ENCODE results near the gene APBB1IP. TPM values are rescaled to one million over a fixed set of nuclear protein-coding genes. Genes with fewer than 3 reads are reported as not detected.

The APBB1IP gene
- polyA plus RNA-seq, 3 donors: 24.6 to 78.7 (median 45.4) TPM

GRCh38 chr10:26571655-26572054 is 133.5 kb downstream of the APBB1IP start:
- H3K27ac ChIP-seq (ENCODE audit: low read depth in 1 of 2, low read length in 2 of 2): no peak overlapping the region
- Mint-ChIP-seq H3K4me1 (peaks cover 31% of the 10 kb centered on the region), H3K27ac (peak overlapping the region in 2 of 7 donors; percentile 37 to 54), H3K27me3 (ENCODE audit: low read depth in 3 of 3) (no peaks in the 10 kb centered on the region), H3K9me3 (peaks cover 0 to 8% (median 3%) of the 10 kb centered on the region in 7 donors), H3K36me3 (peaks cover 41 to 57% of the 10 kb centered on the region in 2 donors), H3K4me3 (no peak overlapping the region)
- peaks cover 33 to 45% of the 10 kb centered on the region in 2 donors for H3K36me3 ChIP-seq (replicated peaks in 1 of 2; ENCODE audit: control insufficient read depth in 1 of 2, insufficient read depth in 2 of 2, low read length in 2 of 2)
- no peak overlapping the region for H3K9ac ChIP-seq (ENCODE audit: insufficient read depth, low read length, poor library complexity, severe bottlenecking)
- WGBS (ENCODE audit: insufficient coverage): 20% methylated on average over 1 of the region's 1 CpG
- no peaks in the 10 kb centered on the region for H3K9me3 ChIP-seq (replicated peaks in 1 of 2; ENCODE audit: control insufficient read depth in 1 of 2, insufficient read depth in 1 of 2, low read length in 2 of 2)
- no peak overlapping the region for H3K4me3 ChIP-seq (replicated peaks in 1 of 3; ENCODE audit: low read depth in 2 of 3, low read length in 3 of 3)
- no peak overlapping the region for H3K4me2 ChIP-seq (replicated peaks; ENCODE audit: extremely low read depth, low read length, poor library complexity, severe bottlenecking)
- H3K27me3 ChIP-seq (ENCODE audit: control insufficient read depth in 2 of 2, insufficient read depth in 2 of 2, low read length in 2 of 2): no peaks in the 10 kb centered on the region
- DNase-seq: peak in 2 of 3 donors; percentile 5 to 24
- TF ChIP-seq CTCF (IDR thresholded peaks at IDR 0.05): no peak
- intact Hi-C loops (cut with micrococcal nuclease): loop anchor here in 1 of 2 donors (5.0 kb wide), 1 partner anchor 746 kb away; no protein-coding TSS in a partner anchor
- peaks cover 22 to 26% of the 10 kb centered on the region in 2 donors for H3K4me1 ChIP-seq (ENCODE audit: control insufficient read depth in 1 of 2, insufficient read depth in 2 of 2, low read length in 2 of 2)
- H3K79me2 ChIP-seq (ENCODE audit: insufficient read depth, low read length): no peaks in the 10 kb centered on the region
- H2AFZ ChIP-seq (ENCODE audit: insufficient read depth, low read depth, low read length, poor library complexity, severe bottlenecking): no peak overlapping the region
- H4K20me1 ChIP-seq (ENCODE audit: insufficient read depth, low read length): peaks cover 38% of the 10 kb centered on the region

DNA sequence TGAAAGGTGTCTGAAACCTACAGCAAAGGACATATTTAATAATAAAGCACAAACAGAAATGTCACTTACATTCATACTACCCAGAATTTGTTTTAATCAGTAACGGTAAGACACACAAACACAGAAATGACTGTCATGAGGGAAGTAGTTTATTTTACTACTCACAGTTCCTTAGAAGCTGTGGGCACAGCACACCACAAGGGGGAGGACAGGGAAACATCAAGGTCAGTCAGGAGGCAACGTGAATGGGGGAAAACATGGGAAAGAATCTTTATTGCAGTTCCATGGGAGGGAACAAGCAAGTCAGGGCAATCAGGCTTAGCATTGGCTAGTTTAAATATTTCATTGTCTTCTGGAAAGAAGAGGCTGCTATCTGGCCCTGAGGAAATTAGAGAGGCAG is 135.5 kb downstream of the APBB1IP start:
- Mint-ChIP-seq H3K27me3 (ENCODE audit: low read depth in 3 of 3) (no peaks in the 10 kb centered on the region), H3K9me3 (peaks cover 0 to 8% (median 3%) of the 10 kb centered on the region in 7 donors), H3K4me3 (no peak overlapping the region), H3K27ac (peak overlapping the region; percentile 38 to 92 (median 73)), H3K4me1 (peaks cover 31% of the 10 kb centered on the region), H3K36me3 (peaks cover 27 to 42% of the 10 kb centered on the region in 2 donors)
- Histone ChIP-seq H3K27ac (ENCODE audit: low read depth in 1 of 2, low read length in 2 of 2) (peak overlapping the region in 1 of 2 donors; percentile 49), H3K9ac (ENCODE audit: insufficient read depth, low read length, poor library complexity, severe bottlenecking) (no peak overlapping the region), H3K36me3 (replicated peaks in 1 of 2; ENCODE audit: control insufficient read depth in 1 of 2, insufficient read depth in 2 of 2, low read length in 2 of 2) (peaks cover 18 to 25% of the 10 kb centered on the region in 2 donors), H3K9me3 (replicated peaks in 1 of 2; ENCODE audit: control insufficient read depth in 1 of 2, insufficient read depth in 1 of 2, low read length in 2 of 2) (no peaks in the 10 kb centered on the region), H2AFZ (ENCODE audit: insufficient read depth, low read depth, low read length, poor library complexity, severe bottlenecking) (no peak overlapping the region), H3K27me3 (ENCODE audit: control insufficient read depth in 2 of 2, insufficient read depth in 2 of 2, low read length in 2 of 2) (no peaks in the 10 kb centered on the region), H3K4me3 (replicated peaks in 1 of 3; ENCODE audit: low read depth in 2 of 3, low read length in 3 of 3) (no peak overlapping the region), H3K4me1 (ENCODE audit: control insufficient read depth in 1 of 2, insufficient read depth in 2 of 2, low read length in 2 of 2) (peaks cover 22 to 26% of the 10 kb centered on the region in 2 donors), H3K79me2 (ENCODE audit: insufficient read depth, low read length) (no peaks in the 10 kb centered on the region), H3K4me2 (replicated peaks; ENCODE audit: extremely low read depth, low read length, poor library complexity, severe bottlenecking) (no peak overlapping the region), H4K20me1 (ENCODE audit: insufficient read depth, low read length) (peaks cover 23% of the 10 kb centered on the region)
- no CpG with 5 or more reads among the region's 2 CpGs for WGBS (ENCODE audit: insufficient coverage)
- peak; percentile 15 to 32 (median 22) for DNase-seq
- TF ChIP-seq CTCF (IDR thresholded peaks at IDR 0.05): peak; percentile 38
- intact Hi-C loops (cut with micrococcal nuclease): loop anchor here in 1 of 2 donors (5.0 kb wide), 1 partner anchor 744 kb away; no protein-coding TSS in a partner anchor

Measured in CD14-positive monocyte (primary cell).